Stimulated activated naive CD4-positive, alpha-beta T cell treated with Interleukin-2 at 50 U/mL for 16 hours (primary cell): Measurements from ENCODE around the gene FANCD2OS.
"Not testable (repeated sequence)": the region's sequence is repeated elsewhere in the genome, so short reads cannot be mapped to it uniquely, and the experiment has no call there.

Experiments used
- DNase-seq: peaks from one replicate; lab custom pipeline; 2025; lab: John Stamatoyannopoulos, UW

The FANCD2OS gene

DNA sequence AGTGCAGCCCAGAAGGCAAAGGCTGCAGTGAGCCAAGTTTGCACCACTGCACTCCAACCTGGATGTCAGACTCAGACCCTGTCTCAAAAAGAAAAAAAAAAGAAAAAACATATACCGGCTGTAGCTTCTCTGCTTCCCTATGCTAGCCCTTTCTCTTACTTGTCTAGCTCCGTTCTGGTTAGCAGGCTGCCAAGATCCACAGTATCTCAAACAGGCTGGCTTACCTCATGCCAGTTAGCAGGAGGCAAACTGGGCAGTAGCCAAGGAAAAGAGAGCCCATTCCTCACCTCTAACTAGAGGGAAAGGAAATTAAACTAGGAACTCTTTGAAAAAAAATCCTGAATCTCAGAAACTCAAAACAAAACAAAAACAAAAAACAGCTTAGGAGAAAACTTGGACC lies 16.7 kb downstream of the FANCD2OS start:
- DNase-seq = not testable (repeated sequence)

DNA sequence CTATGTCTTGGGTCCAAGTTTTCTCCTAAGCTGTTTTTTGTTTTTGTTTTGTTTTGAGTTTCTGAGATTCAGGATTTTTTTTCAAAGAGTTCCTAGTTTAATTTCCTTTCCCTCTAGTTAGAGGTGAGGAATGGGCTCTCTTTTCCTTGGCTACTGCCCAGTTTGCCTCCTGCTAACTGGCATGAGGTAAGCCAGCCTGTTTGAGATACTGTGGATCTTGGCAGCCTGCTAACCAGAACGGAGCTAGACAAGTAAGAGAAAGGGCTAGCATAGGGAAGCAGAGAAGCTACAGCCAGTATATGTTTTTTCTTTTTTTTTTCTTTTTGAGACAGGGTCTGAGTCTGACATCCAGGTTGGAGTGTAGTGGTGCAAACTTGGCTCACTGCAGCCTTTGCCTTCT lies 17.3 kb downstream of the FANCD2OS start:
- DNase-seq = not testable (repeated sequence)

DNA sequence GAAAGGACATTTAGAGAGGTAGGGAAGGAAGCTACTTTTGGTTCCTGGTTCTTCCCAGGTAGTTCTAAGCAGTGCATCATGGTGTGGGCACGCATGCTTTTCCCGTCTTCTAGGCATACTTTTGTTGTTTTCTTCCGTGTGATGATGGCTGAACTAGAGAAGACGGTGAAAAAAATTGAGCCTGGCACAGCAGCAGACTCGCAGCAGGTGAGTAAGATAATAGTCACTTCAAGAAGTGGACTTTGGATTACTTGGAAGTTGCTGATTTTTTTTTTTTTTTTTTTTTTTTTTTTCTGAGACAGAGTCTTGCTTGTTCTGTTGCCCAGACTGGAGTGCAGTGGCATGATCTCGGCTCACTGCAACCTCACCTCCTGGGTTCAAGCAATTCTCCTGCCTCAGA lies 17.9 kb downstream of the FANCD2OS start:
- no peak for DNase-seq

DNA sequence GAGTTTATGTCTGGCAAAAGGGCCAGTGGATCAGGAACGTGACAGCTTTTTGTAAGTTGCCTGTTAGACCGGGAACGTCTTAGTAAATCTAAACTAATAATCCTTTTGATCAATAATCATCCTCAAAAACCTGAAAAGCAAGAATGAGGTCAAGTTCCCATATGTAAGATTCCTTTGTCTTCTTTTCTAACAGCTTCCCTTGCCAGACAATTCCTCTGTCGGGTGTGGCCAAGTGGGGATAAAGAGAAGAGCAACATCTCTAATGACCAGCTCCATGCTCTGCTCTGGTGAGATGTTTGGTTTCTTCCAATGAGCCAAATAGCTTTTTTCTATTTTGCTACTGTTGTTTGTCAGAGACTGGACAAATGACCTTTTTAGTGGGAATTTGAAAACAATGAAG lies 19.8 kb downstream of the FANCD2OS start:
- no peak for DNase-seq

DNA sequence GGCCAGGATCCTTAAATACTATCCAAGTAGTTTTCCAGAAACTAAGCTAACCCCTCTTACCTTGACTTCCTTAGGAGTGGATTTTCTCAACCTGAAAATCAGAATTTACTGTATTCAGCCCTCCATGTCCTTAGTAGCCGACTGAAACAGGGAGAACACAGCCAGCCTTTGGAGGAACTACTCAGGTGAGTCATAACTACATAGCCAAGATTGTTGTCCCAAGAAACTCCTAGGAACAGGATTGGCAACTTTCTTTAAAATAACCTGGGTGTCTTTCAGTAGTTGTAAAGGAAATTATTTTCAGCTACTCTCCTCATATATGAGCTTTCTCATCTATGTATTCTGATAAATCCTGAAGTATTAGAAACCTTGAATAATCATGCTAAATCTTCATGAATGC lies 22.3 kb downstream of the FANCD2OS start:
- DNase-seq = no peak

DNA sequence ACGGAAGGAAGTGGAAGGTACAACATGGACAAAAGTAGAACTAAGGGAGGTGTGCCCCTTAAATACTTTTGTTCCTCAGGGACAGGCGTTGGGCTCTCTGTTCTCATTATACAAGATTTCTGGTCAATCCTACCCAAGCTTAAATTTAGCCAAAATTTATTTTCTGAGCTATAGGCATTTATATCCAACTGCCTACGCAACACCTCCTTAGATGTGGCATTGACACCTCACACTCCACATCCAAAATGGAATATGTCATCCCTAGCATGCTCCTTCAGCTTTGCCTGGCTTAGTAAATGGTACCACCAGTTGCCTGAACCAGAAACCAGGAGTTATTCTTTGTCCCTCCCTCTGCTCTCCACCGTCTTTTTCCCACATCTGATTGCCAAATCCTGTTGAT lies 26.2 kb downstream of the FANCD2OS start:
- no peak for DNase-seq

DNA sequence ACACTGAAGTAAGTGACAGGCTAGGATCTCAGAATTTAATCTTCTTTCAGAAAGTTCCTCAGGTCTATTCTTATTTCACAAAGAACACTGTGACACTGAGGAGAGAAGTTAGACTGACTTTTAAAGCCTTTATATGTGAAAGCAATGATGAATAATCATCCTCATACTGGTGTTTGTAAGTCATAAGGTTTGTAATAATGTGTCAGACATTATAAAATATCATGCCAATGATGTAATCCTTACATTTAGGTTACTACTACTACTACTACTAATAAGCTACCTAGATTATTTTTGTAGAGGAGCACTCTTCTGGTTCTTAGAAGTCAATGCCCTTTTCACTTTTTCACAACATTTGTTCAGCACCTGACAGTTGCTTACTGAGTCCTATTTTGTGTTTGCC lies 33.4 kb downstream of the FANCD2OS start:
- no peak for DNase-seq

DNA sequence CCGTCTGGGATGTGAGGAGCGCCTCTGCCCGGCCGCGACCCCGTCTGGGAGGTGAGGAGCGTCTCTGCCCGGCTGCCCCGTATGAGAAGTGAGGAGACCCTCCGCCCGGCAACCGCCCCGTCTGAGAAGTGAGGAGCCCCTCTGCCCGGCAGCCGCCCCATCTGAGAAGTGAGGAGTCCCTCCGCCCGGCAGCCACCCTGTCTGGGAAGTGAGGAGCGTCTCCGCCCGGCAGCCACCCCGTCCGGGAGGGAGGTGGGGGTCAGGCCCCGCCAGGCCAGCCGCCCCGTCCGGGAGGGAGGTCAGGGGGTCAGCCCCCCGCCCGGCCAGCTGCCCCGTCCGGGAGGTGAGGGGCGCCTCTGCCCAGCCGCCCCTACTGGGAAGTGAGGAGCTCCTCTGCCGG lies 38.0 kb downstream of the FANCD2OS start:
- not testable (repeated sequence) for DNase-seq

DNA sequence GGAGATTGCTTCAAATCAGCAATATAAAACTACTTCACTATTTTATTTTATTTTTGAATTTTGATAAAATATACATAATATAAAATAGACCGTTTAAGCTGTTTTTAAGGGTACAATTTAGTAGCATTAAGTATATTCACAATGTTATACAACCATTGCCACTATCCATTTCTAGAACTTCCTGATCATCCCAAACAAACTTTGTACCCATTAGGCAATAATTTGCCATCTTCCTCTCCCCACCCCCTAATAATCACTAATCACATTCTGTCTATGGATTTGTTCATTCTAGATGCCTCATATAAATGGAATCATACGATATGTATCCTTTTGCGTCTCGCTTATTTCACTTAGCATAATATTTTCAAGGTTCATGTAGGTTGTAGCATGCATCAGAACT lies 53.0 kb downstream of the FANCD2OS start:
- no peak for DNase-seq
